Measurements from ENCODE around the gene CD93. TPM values are rescaled to one million over a fixed set of nuclear protein-coding genes. Genes with fewer than 3 reads are reported as not detected.

The CD93 gene
- total and polyA plus RNA-seq, 4 donors: 1.5 to 16.0 (median 11.9) TPM

GRCh38 chr20:23060629-23061028 lies 25.5 kb downstream of the CD93 start:
- H3K4me3 ChIP-seq (ENCODE audit: low read depth in 1 of 3, low read length in 3 of 3): no peak overlapping the region
- H3K9ac ChIP-seq (ENCODE audit: low read depth in 1 of 2, low read length in 2 of 2): no peak overlapping the region
- peaks cover 0 to 2% (median 0%) of the 10 kb centered on the region in 4 donors for H3K27me3 ChIP-seq (ENCODE audit: control insufficient read depth in 4 of 4, insufficient read depth in 4 of 4, low read length in 3 of 4)
- 50% methylated on average over 4 of the region's 4 CpGs for WGBS
- H3K27ac ChIP-seq (ENCODE audit: low read depth in 1 of 2, low read length in 2 of 2): no peak overlapping the region
- no peak for DNase-seq (ENCODE audit: low spot score)
- no peak for TF ChIP-seq FOXA2 (IDR thresholded peaks at IDR 0.05)
- TF ChIP-seq YY1 (IDR thresholded peaks at IDR 0.05): no peak
- no peak for TF ChIP-seq HNF4A (conservative IDR thresholded peaks at IDR 0.05)
- no peak for TF ChIP-seq SP1 (IDR thresholded peaks at IDR 0.05)
- TF ChIP-seq FOXA1 (IDR thresholded peaks at IDR 0.05): no peak
- TF ChIP-seq TAF1 (conservative IDR thresholded peaks at IDR 0.05): no peak
- no peak for TF ChIP-seq ATF3 (IDR thresholded peaks at IDR 0.05)
- no peak for TF ChIP-seq MAX (IDR thresholded peaks at IDR 0.05)
- no peak for TF ChIP-seq NR2F2 (IDR thresholded peaks at IDR 0.05)
- TF ChIP-seq, protein P1, sequence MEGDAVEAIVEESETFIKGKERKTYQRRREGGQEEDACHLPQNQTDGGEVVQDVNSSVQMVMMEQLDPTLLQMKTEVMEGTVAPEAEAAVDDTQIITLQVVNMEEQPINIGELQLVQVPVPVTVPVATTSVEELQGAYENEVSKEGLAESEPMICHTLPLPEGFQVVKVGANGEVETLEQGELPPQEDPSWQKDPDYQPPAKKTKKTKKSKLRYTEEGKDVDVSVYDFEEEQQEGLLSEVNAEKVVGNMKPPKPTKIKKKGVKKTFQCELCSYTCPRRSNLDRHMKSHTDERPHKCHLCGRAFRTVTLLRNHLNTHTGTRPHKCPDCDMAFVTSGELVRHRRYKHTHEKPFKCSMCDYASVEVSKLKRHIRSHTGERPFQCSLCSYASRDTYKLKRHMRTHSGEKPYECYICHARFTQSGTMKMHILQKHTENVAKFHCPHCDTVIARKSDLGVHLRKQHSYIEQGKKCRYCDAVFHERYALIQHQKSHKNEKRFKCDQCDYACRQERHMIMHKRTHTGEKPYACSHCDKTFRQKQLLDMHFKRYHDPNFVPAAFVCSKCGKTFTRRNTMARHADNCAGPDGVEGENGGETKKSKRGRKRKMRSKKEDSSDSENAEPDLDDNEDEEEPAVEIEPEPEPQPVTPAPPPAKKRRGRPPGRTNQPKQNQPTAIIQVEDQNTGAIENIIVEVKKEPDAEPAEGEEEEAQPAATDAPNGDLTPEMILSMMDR (IDR thresholded peaks at IDR 0.05; ENCODE audit: low read depth, low read length, missing input control): no peak
- no peak for TF ChIP-seq RXRA (IDR thresholded peaks at IDR 0.05)
- TF ChIP-seq RAD21 (IDR thresholded peaks at IDR 0.05): no peak
- TF ChIP-seq HNF4G (IDR thresholded peaks at IDR 0.05): no peak
- no peak for TF ChIP-seq JUND (IDR thresholded peaks at IDR 0.05)
- H3K4me1 ChIP-seq (ENCODE audit: control insufficient read depth in 4 of 4, insufficient read depth in 4 of 4, low read length in 3 of 4): no peaks in the 10 kb centered on the region
- H3K9me3 ChIP-seq (ENCODE audit: control insufficient read depth in 4 of 4, low read length in 3 of 4): peaks cover 0 to 5% (median 2%) of the 10 kb centered on the region in 4 donors
- no peaks in the 10 kb centered on the region for H3K36me3 ChIP-seq (ENCODE audit: control insufficient read depth in 4 of 4, insufficient read depth in 3 of 4, low read depth in 1 of 4, low read length in 3 of 4)

- no peak for DNase-seq (ENCODE audit: low spot score)
- no peak overlapping the region for H3K27ac ChIP-seq (ENCODE audit: low read depth in 1 of 2, low read length in 2 of 2)
- no peak overlapping the region for H3K4me3 ChIP-seq (ENCODE audit: low read depth in 1 of 3, low read length in 3 of 3)
- peaks cover 0 to 2% (median 0%) of the 10 kb centered on the region in 4 donors for H3K27me3 ChIP-seq (ENCODE audit: control insufficient read depth in 4 of 4, insufficient read depth in 4 of 4, low read length in 3 of 4)
- peaks cover 0 to 5% (median 2%) of the 10 kb centered on the region in 4 donors for H3K9me3 ChIP-seq (ENCODE audit: control insufficient read depth in 4 of 4, low read length in 3 of 4)
- TF ChIP-seq, protein P1 (IDR thresholded peaks at IDR 0.05; ENCODE audit: low read depth, low read length, missing input control): no peak
- TF ChIP-seq GABPA (IDR thresholded peaks at IDR 0.05 in 1 of 2, conservative IDR thresholded peaks at IDR 0.05 in 1 of 2): no peak
- 54% methylated on average over 3 of the region's 3 CpGs for WGBS
- no peaks in the 10 kb centered on the region for H3K36me3 ChIP-seq (ENCODE audit: control insufficient read depth in 4 of 4, insufficient read depth in 3 of 4, low read depth in 1 of 4, low read length in 3 of 4)
- H3K9ac ChIP-seq (ENCODE audit: low read depth in 1 of 2, low read length in 2 of 2): no peak overlapping the region
- no peaks in the 10 kb centered on the region for H3K4me1 ChIP-seq (ENCODE audit: control insufficient read depth in 4 of 4, insufficient read depth in 4 of 4, low read length in 3 of 4)
These were observed 26.3 kb downstream of the CD93 start for GRCh38 chr20:23059846-23060245.

DNA sequence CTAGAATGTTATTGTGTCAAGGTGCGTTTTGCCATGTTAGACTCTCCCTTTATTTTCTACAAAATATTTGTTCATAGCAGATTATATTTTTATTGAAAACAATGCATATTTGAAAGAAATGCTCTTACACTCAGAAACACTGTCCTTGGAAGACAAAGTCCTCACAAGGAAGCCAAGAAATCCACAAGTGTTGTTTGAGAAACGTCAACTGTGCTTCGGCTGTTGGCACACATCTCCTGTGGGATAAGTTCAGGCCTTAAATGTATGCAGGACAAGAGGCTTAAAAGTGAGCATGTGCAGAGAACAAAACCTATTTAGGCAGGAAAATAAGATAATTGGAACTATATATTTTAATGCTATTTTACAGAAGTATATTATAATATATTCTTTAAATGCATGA lies 27.1 kb downstream of the CD93 start:
- Histone ChIP-seq H3K27ac (ENCODE audit: low read depth in 1 of 2, low read length in 2 of 2) (no peak overlapping the region), H3K9ac (ENCODE audit: low read depth in 1 of 2, low read length in 2 of 2) (no peak overlapping the region), H3K4me1 (ENCODE audit: control insufficient read depth in 4 of 4, insufficient read depth in 4 of 4, low read length in 3 of 4) (no peaks in the 10 kb centered on the region), H3K4me3 (ENCODE audit: low read depth in 1 of 3, low read length in 3 of 3) (no peak overlapping the region), H3K9me3 (ENCODE audit: control insufficient read depth in 4 of 4, low read length in 3 of 4) (peaks cover 0 to 5% (median 2%) of the 10 kb centered on the region in 4 donors), H3K36me3 (ENCODE audit: control insufficient read depth in 4 of 4, insufficient read depth in 3 of 4, low read depth in 1 of 4, low read length in 3 of 4) (no peaks in the 10 kb centered on the region), H3K27me3 (ENCODE audit: control insufficient read depth in 4 of 4, insufficient read depth in 4 of 4, low read length in 3 of 4) (peaks cover 0 to 2% (median 0%) of the 10 kb centered on the region in 4 donors)
- DNase-seq (ENCODE audit: low spot score): no peak
- TF ChIP-seq ATF3 (IDR thresholded peaks at IDR 0.05): no peak
- WGBS: 88% methylated on average over 3 of the region's 3 CpGs
